Spinal cord (tissue), 10 donors: Measurements from ENCODE around the gene COL13A1. TPM values are rescaled to one million over a fixed set of nuclear protein-coding genes. Genes with fewer than 3 reads are reported as not detected.

Experiments used
- DNase-seq, 6 donors: peaks; one replicate each; pipeline versions ENCODE4 v3.0.0 to v3.0.0-alpha.2; 2013 to 2015; ENCODE audit warnings: low spot score in 6 of 6, low read depth in 4 of 6
- H3K27ac ChIP-seq: one replicate; pipeline ENCODE4 v1.5.1; 2013; ENCODE audit warnings: low read depth, low read length, control low read depth
- H3K27me3 ChIP-seq: one replicate; pipeline ENCODE4 v1.6.1; 2013; ENCODE audit warnings: low read length; ENCODE audit not compliant: control insufficient read depth, insufficient read depth
- H3K36me3 ChIP-seq: one replicate; pipeline ENCODE4 v1.6.1; 2013; ENCODE audit warnings: low read length; ENCODE audit not compliant: control insufficient read depth, insufficient read depth
- H3K4me1 ChIP-seq: one replicate; pipeline ENCODE4 v1.6.1; 2013; ENCODE audit warnings: low read length; ENCODE audit not compliant: control insufficient read depth, insufficient read depth
- H3K4me3 ChIP-seq: one replicate; pipeline ENCODE4 v1.5.1; 2013; ENCODE audit warnings: low read depth, low read length, control low read depth
- H3K9me3 ChIP-seq: one replicate; pipeline ENCODE4 v1.6.1; 2013; ENCODE audit warnings: low read length; ENCODE audit not compliant: control insufficient read depth, insufficient read depth
- whole genome bisulfite sequencing: methylation state at CpG from one replicate; pipeline ENCODE4 v1.1.5; 2013; ENCODE audit warnings: missing lambda C conversion rate; ENCODE audit not compliant: insufficient coverage; 5-methylcytosine and 5-hydroxymethylcytosine counted together
- polyA plus RNA-seq, 2 donors: library from polyadenylated mRNA; unstranded; fragments of 120-200 nt; gene quantifications; one replicate each; pipeline ENCODE4 v1.2.1, GENCODE V29; 2013; ENCODE audit not compliant: insufficient read length in 2 of 2
- total RNA-seq, 2 donors: library from RNA; depleted of rRNA in 1 of 2; stranded (reverse); fragments of 120-200 nt in 1 of 2; fragments of >200 nt in 1 of 2; gene quantifications; one replicate each; pipeline versions ENCODE4 v1.2.3 to v1.2.4, GENCODE V29; 2013 to 2014
- donor health status: healthy.

Gene COL13A1
- total and polyA plus RNA-seq, 4 donors, result 11.4 to 44.0 (median 22.1) TPM

DNA sequence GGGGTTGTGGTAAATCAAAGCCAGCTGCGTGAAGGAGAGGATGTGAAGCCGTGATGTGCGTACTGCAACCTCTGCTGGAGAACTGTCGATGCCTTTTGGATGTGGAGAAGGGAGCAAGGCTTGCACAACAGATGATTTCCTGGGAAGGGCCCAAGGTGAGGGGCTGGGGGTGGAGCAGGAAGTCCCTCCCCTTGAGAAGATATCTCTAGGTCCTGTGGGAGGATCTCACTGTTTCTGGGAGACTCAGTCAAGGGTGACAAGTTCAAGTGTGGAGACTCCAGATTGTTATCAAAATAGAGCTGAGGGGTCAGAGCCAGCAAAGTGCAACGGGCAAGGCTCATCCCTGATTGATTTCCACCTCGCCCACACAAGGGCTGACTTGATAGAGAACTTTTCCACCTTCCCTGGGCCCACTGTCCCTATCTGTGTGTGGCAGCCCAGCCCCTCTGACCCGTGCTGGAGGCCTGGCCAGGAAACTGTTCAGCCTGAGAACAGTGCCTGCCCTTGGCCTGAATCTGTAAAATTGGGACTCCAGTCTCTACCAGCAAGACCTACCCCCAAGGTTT, 55.0 kb downstream of the COL13A1 start:
- WGBS, result 73% methylated on average over 7 of the region's 7 CpGs
- H3K27ac ChIP-seq, result no peak overlapping the region
- peaks cover 22% of the 10 kb centered on the region for H3K4me1 ChIP-seq
- DNase-seq, result no peak
- no peak overlapping the region for H3K4me3 ChIP-seq
- H3K27me3 ChIP-seq, result no peaks in the 10 kb centered on the region
- H3K36me3 ChIP-seq, result no peaks in the 10 kb centered on the region
- no peaks in the 10 kb centered on the region for H3K9me3 ChIP-seq

DNA sequence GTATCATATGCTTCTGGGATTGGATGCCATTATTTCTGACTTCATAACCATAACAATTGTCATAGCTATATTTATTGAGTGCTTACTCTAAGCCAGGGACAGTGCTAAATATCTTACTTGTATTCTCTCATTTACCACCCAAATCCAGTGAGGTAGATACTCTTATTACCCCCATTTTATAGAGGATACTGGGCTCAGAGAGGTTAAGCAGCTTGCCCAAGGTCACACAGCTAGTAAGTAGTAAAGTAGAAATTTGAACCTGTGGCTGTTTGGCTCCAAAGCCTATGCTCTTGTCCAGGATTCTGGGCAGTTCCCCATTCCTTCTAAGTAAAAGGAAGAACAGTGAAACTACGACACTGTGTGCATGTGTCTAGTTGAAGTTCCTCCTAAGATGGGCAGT, 56.5 kb downstream of the COL13A1 start:
- WGBS, result 100% methylated on average over 1 of the region's 1 CpG
- H3K36me3 ChIP-seq, result no peaks in the 10 kb centered on the region
- DNase-seq, result no peak
- H3K27me3 ChIP-seq, result no peaks in the 10 kb centered on the region
- no peak overlapping the region for H3K27ac ChIP-seq
- H3K4me1 ChIP-seq, result peaks cover 22% of the 10 kb centered on the region
- no peaks in the 10 kb centered on the region for H3K9me3 ChIP-seq
- H3K4me3 ChIP-seq, result no peak overlapping the region

DNA sequence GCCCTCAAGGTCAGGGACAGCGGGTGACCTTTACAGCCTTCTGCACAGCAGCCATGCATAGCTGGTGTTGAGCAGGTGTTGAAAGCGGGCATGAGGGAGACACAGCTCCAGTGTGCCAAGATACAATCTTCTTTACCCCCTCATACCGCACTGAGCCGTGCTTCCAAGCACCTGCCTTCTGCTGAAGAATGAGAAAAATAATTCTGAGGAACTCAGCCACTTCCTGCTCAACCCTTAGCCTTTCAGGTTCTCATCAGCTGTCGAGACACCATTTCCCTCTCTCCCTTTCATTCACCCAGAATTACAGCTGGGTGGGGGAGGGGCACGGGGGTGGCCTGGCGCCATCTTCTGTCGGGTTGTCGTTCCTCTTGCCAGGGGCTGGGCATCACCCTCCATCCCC, 58.6 kb downstream of the COL13A1 start:
- DNase-seq, result no peak
- Histone ChIP-seq H3K4me1 (peaks cover 27% of the 10 kb centered on the region), H3K4me3 (no peak overlapping the region), H3K27ac (no peak overlapping the region), H3K27me3 (peaks cover 2% of the 10 kb centered on the region), H3K36me3 (no peaks in the 10 kb centered on the region), H3K9me3 (no peaks in the 10 kb centered on the region)
- 50% methylated on average over 1 of the region's 9 CpGs for WGBS

DNA sequence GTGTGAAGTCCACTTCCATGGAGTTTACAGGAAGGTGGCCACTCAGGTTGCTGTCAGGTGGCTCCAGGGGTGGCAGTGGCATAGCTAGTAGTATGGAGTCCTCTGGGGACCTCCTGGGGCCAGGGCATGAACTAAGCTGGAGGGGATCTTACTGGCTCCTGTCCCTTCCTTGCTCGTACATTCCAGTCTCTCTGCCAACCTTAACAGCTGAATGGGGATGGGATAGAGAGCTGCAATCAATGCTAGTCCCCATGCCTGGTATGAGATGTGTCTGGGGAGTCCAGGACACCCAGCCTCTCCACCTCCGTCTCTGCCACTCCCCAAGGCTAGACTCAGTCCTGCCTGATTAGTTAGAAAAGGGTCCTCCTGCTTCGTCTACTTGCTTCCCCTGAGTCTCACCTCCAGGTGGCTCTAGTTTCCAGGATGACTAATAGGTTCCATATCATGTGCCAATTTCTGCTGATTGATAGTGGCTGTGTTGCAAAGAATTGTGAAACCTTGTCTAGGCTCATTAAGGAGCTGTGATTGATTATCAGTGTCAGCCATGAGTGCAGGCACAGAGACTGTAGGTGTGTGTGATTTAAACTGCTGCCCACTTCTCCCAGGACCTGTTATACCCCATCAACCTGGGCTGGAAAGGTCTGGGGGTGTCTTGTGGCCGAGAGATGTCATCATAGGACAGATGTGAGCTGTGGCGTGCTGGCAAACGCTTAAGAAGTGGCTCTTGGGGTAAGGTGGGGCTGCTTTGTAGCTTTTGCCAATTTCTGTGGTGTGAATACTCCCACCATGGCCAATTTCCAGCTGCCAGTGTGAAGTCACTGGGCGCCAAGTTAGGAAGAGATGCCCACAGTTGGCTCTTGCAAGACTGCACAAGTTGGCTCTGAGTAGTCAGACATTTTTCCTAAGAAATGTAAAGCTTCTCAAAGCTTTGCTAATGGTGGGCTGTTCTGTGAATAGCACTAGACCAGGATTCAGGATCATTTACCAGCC, 59.8 kb downstream of the COL13A1 start:
- no peaks in the 10 kb centered on the region for H3K36me3 ChIP-seq
- no peak overlapping the region for H3K27ac ChIP-seq
- H3K9me3 ChIP-seq, result no peaks in the 10 kb centered on the region
- H3K4me3 ChIP-seq, result no peak overlapping the region
- WGBS, result 66% methylated on average over 5 of the region's 7 CpGs
- H3K4me1 ChIP-seq, result peaks cover 30% of the 10 kb centered on the region
- peak in 2 of 6 donors; percentile 65 to 71 for DNase-seq
- H3K27me3 ChIP-seq, result peaks cover 2% of the 10 kb centered on the region

DNA sequence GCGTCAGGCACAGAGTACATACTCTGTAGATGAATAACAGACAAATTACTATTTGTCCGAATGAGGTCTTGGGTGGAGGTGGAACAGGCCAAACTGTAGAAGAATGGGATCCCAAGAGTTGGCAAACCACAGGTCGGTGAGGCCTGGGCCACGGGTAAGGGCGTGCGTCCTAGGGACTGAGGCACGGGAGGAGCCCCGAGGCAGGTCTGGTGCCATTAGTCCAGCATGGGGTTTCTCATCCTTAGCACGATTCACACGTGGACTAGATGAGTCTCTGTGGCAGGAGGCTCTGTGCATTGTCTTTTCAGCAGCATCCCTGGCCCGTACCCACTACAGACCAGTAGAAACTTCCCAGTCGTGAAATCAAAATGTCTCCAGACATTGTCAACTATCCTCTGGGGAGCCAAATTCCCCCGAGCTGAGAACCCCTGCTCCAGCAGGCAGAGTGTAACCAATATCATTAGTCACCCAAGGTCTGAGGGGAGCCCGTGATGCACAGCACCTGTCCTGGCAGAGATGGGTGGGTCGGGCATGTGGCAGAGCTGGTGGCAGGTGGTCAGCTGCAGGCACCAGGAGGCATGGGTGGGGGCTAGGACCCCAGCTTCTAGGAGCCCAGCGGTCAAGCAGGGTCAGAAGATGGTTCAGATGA, 61.3 kb downstream of the COL13A1 start:
- H3K4me3 ChIP-seq, result no peak overlapping the region
- H3K27ac ChIP-seq, result no peak overlapping the region
- 94% methylated on average over 15 of the region's 16 CpGs for WGBS
- no peaks in the 10 kb centered on the region for H3K36me3 ChIP-seq
- H3K9me3 ChIP-seq, result no peaks in the 10 kb centered on the region
- no peak for DNase-seq
- H3K27me3 ChIP-seq, result peaks cover 2% of the 10 kb centered on the region
- H3K4me1 ChIP-seq, result peaks cover 38% of the 10 kb centered on the region

DNA sequence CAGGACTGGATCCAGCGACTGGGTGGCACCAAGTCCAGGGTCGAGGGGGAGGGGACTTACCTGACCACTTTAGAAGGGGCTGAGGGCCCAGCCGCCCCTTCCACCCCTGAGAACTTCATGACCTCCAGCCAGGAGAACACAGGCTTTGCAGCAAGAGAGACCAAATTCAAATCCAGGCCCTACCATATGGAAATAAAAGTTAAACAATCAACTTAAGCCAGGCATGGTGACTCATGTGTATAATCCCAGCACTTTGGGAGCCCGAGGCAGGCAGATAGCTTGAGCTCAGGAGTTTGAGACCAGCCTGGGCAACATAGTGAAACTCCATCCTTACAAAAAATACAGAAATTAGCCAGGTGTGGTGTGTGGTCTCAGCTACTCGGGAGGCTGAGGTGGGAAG, 61.9 kb downstream of the COL13A1 start:
- H3K4me3 ChIP-seq, result no peak overlapping the region
- H3K4me1 ChIP-seq, result peaks cover 38% of the 10 kb centered on the region
- no peak for DNase-seq
- H3K36me3 ChIP-seq, result no peaks in the 10 kb centered on the region
- H3K27me3 ChIP-seq, result peaks cover 2% of the 10 kb centered on the region
- no peaks in the 10 kb centered on the region for H3K9me3 ChIP-seq
- no peak overlapping the region for H3K27ac ChIP-seq
- WGBS, result 90% methylated on average over 2 of the region's 5 CpGs

DNA sequence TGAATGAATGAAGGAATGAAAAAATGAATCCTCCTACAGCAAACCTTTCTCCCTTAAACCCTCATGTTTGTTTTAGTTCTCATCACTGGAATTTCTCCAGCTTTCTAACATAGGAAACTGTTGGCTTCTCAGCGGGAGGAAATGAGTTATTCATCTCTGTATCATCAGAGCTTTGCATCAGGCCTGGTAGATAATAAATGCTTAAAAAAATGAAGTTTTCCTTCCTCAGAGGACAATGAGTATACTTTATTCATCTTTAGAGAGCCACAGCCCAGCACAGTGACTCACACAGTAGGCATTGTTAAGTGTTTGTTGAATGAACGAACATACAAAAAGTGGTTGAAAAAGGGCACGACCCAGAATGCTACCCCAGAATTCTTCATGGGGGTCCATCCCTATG, 62.6 kb downstream of the COL13A1 start:
- Histone ChIP-seq H3K27me3 (peaks cover 2% of the 10 kb centered on the region), H3K4me1 (peaks cover 42% of the 10 kb centered on the region), H3K9me3 (no peaks in the 10 kb centered on the region), H3K27ac (no peak overlapping the region), H3K36me3 (no peaks in the 10 kb centered on the region), H3K4me3 (no peak overlapping the region)
- no peak for DNase-seq
- 47% methylated on average over 2 of the region's 3 CpGs for WGBS

DNA sequence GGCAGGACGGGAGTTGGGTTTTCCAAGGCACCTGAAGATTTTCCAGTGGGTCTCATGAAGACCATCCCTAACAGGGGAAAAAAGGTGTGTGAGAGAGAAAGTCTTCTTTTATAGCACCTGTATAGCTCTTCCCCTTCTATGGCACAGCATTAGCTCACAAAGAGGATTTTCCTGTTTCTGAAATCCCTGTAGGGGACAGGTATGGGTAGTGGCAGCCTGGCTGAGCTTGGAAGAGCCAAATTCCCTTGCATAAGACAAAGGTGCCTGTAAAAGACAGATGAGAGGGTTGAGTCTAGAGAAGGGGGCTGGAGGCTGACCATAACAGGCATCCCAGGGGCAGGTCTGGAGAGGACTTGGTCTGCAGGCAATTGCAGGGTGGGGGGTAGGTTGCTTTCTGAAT, 63.7 kb downstream of the COL13A1 start:
- Histone ChIP-seq H3K27ac (no peak overlapping the region), H3K27me3 (peaks cover 2% of the 10 kb centered on the region), H3K36me3 (no peaks in the 10 kb centered on the region), H3K9me3 (no peaks in the 10 kb centered on the region), H3K4me3 (no peak overlapping the region), H3K4me1 (peaks cover 39% of the 10 kb centered on the region)
- no CpG with 5 or more reads among the region's 1 CpG for WGBS
- no peak for DNase-seq

DNA sequence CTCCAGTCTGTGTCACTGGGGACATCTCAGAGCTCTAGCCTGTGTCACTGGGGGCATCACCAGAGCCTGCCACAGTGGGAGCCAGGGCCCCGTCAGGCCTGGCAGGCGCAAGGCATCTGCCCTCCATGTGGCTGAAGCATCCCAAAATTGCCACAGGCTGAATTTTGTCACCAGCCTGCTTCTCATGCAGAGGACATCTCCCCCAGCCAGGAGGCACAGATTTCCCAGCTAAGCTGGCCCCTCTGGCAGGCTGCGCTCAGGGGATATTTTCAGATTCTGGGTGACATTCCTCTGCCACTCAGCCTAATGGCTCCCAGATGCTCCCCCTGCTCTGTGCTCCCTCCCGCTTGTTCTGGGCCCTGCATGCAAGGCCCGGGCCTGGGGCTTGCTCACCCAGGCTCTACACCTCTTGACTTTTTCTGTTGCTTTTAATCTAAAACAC, 64.6 kb downstream of the COL13A1 start:
- no peaks in the 10 kb centered on the region for H3K9me3 ChIP-seq
- H3K4me1 ChIP-seq, result peaks cover 39% of the 10 kb centered on the region
- H3K36me3 ChIP-seq, result no peaks in the 10 kb centered on the region
- peaks cover 2% of the 10 kb centered on the region for H3K27me3 ChIP-seq
- no peak overlapping the region for H3K4me3 ChIP-seq
- 42% methylated on average over 5 of the region's 5 CpGs for WGBS
- DNase-seq, result no peak
- H3K27ac ChIP-seq, result peak overlapping the region; percentile 69
